ENCODE data around the gene WBP1L.

- TF ChIP-seq POLR2A (IDR thresholded peaks at IDR 0.05; ENCODE audit: extremely low read depth, insufficient read length): no peak
- no peak for TF ChIP-seq CTCF (IDR thresholded peaks at IDR 0.05; ENCODE audit: low read depth, low read length)
Measured at GRCh38 chr10:102781090-102781920, 37.6 kb downstream of the WBP1L start.
